MCF 10A (cell line): ENCODE data around the gene ENHO. TPM values are rescaled to one million over a fixed set of nuclear protein-coding genes. Genes with fewer than 3 reads are reported as not detected.

Experiments
- BruUV-seq: library from RNA; stranded (reverse); fragments of 400-500 nt; replicated peaks from 2 replicates; lab custom pipeline; 2021; lab: Mats Ljungman, UMichigan
- CTCF ChIA-PET: fragments of 300-600 bp; sonication (Branson Sonifier 250); formaldehyde crosslinking; extraction: SDS; loops from one replicate; lab custom pipeline; 2021; ENCODE audit warnings: antibody characterized with exemption, inconsistent platforms; lab: Yijun Ruan, JAX
- POLR2A ChIA-PET: fragments of 300-600, 350-650 bp; sonication (Branson Sonifier 250); formaldehyde crosslinking; extraction: SDS; loops from one replicate; lab custom pipeline; 2020; ENCODE audit warnings: antibody characterized with exemption, inconsistent platforms; lab: Yijun Ruan, JAX
- DNase-seq: peaks from one replicate; pipeline ENCODE4 v3.0.0-alpha.2; 2018; ENCODE audit not compliant: unreplicated experiment
- H3K27ac Mint-ChIP-seq: one replicate; pipeline ENCODE4 v1.8.0; 2022; ENCODE audit warnings: mild to moderate bottlenecking, low read depth, mixed read lengths; ENCODE audit not compliant: unreplicated experiment
- H3K27me3 Mint-ChIP-seq: one replicate; pipeline ENCODE4 v1.8.0; 2022; ENCODE audit warnings: mixed read lengths; ENCODE audit not compliant: insufficient read depth, unreplicated experiment
- H3K36me3 Mint-ChIP-seq: one replicate; pipeline ENCODE4 v1.8.0; 2022; ENCODE audit warnings: mild to moderate bottlenecking, moderate library complexity, mixed read lengths; ENCODE audit not compliant: insufficient read depth, unreplicated experiment
- H3K4me1 Mint-ChIP-seq: one replicate; pipeline ENCODE4 v1.8.0; 2022; ENCODE audit warnings: mixed read lengths; ENCODE audit not compliant: insufficient read depth, unreplicated experiment
- H3K4me3 Mint-ChIP-seq: one replicate; pipeline ENCODE4 v1.8.0; 2022; ENCODE audit warnings: mild to moderate bottlenecking, moderate library complexity, mixed read lengths; ENCODE audit not compliant: unreplicated experiment
- H3K9me3 Mint-ChIP-seq: one replicate; pipeline ENCODE4 v1.8.0; 2022; ENCODE audit warnings: mixed read lengths; ENCODE audit not compliant: unreplicated experiment
- CTCF ChIP-seq: fragments of 200-600 bp; IDR thresholded peaks from one replicate; pipeline ENCODE4 v1.8.0; 2022; ENCODE audit warnings: antibody characterized with exemption, mild to moderate bottlenecking; ENCODE audit not compliant: unreplicated experiment
- intact Hi-C: fragments of 100-400 bp; cut with micrococcal nuclease; formaldehyde crosslinking; loops from 2 replicates; pipeline ENCODE4 v1.14.1; 2022
- total RNA-seq: library from RNA; stranded (reverse); gene quantifications from 2 replicates; pipeline ENCODE4 v1.2.3, GENCODE V29; 2022

The ENHO gene
- total RNA-seq, 1 experiment from 2014 or later, result not detected

GRCh38 chr9:34520096-34520495 lies 2.7 kb downstream of the ENHO start:
- Mint-ChIP-seq H3K36me3 (no peaks in the 10 kb centered on the region), H3K4me3 (no peak overlapping the region), H3K27ac (no peak overlapping the region), H3K27me3 (peaks cover 39% of the 10 kb centered on the region), H3K9me3 (no peaks in the 10 kb centered on the region), H3K4me1 (no peaks in the 10 kb centered on the region)
- BruUV-seq, result no TSS peak
- TF ChIP-seq CTCF, result no peak
- no peak for DNase-seq
- CTCF ChIA-PET, result interaction anchor here (0.5 to 2.1 kb wide), 4 partner anchors 35 to 468 kb away, joined by 3 to 8 read pairs (median 4); no protein-coding TSS in a partner anchor
- intact Hi-C loops, result no loop called here
- POLR2A ChIA-PET, result no interaction called here

GRCh38 chr9:34519321-34520020 lies 3.3 kb downstream of the ENHO start:
- ChIA-PET CTCF (interaction anchor here (0.5 to 2.1 kb wide), 11 partner anchors 12 to 532 kb away, joined by 3 to 9 read pairs (median 4); partner anchors contain the start of gene RPP25L), POLR2A (interaction anchor here (0.9 to 1.0 kb wide), 2 partner anchors 15 to 72 kb away, joined by 3 read pairs; no protein-coding TSS in a partner anchor)
- Mint-ChIP-seq H3K36me3 (no peaks in the 10 kb centered on the region), H3K9me3 (no peaks in the 10 kb centered on the region), H3K4me3 (no peak overlapping the region), H3K4me1 (no peaks in the 10 kb centered on the region), H3K27ac (no peak overlapping the region), H3K27me3 (peaks cover 34% of the 10 kb centered on the region)
- TF ChIP-seq CTCF, result no peak
- intact Hi-C loops, result no loop called here
- DNase-seq, result no peak
- no TSS peak for BruUV-seq

GRCh38 chr9:34518896-34519295 lies 3.9 kb downstream of the ENHO start:
- BruUV-seq, result no TSS peak
- no peak for TF ChIP-seq CTCF
- intact Hi-C loops, result no loop called here
- CTCF ChIA-PET, result interaction anchor here (0.6 to 2.1 kb wide), 9 partner anchors 12 to 532 kb away, joined by 3 to 9 read pairs (median 4); partner anchors contain the start of gene RPP25L
- H3K27ac Mint-ChIP-seq, result no peak overlapping the region
- no peaks in the 10 kb centered on the region for H3K4me1 Mint-ChIP-seq
- no peak for DNase-seq
- H3K9me3 Mint-ChIP-seq, result no peaks in the 10 kb centered on the region
- H3K4me3 Mint-ChIP-seq, result no peak overlapping the region
- POLR2A ChIA-PET, result interaction anchor here (0.9 to 1.0 kb wide), 2 partner anchors 16 to 73 kb away, joined by 3 read pairs; no protein-coding TSS in a partner anchor
- H3K36me3 Mint-ChIP-seq, result no peaks in the 10 kb centered on the region
- H3K27me3 Mint-ChIP-seq, result peaks cover 29% of the 10 kb centered on the region

- CTCF ChIA-PET, result interaction anchor here (0.7 to 2.1 kb wide), 5 partner anchors 18 to 185 kb away, joined by 3 to 5 read pairs (median 3); no protein-coding TSS in a partner anchor
- H3K27me3 Mint-ChIP-seq, result peaks cover 29% of the 10 kb centered on the region
Measured at GRCh38 chr9:34518110-34518616, 4.6 kb downstream of the ENHO start.

More at GRCh38 chr9:34518110-34518616, 4.6 kb downstream of the ENHO start:
- POLR2A ChIA-PET, result no interaction called here
- Mint-ChIP-seq H3K4me1 (no peaks in the 10 kb centered on the region), H3K27ac (no peak overlapping the region), H3K36me3 (no peaks in the 10 kb centered on the region), H3K9me3 (no peaks in the 10 kb centered on the region), H3K4me3 (no peak overlapping the region)
- no peak for TF ChIP-seq CTCF
- BruUV-seq, result no TSS peak
- DNase-seq, result no peak
- intact Hi-C loops, result no loop called here
